Adrenal gland (tissue), 5 donors: ENCODE measurements around the gene SLC12A6.

Source experiments
- POLR2A ChIP-seq, 2 donors: fragments of 450-650 bp; IDR thresholded peaks; one replicate each; pipeline ENCODE4 v1.6.1; 2017; ENCODE audit warnings: antibody characterized with exemption in 2 of 2, mild to moderate bottlenecking in 2 of 2, moderate library complexity in 1 of 2
- TF ChIP-seq, protein P1 (sequence below), 6 experiments: fragments of 450-650 bp in 4 of 6; fragments of 200-600 bp in 2 of 6; sonication (generic) in 1 of 6; IDR thresholded peaks; 1 replicate in 5 of 6; 2 replicates in 1 of 6; pipeline versions ENCODE4 v1.5.1 to v1.8.0; 2016 to 2021; ENCODE audit warnings: antibody characterized with exemption in 6 of 6, mild to moderate bottlenecking in 2 of 6, moderate library complexity in 1 of 6
- donor health status: DM: no; HTN: no; CAD: no.

DNA sequence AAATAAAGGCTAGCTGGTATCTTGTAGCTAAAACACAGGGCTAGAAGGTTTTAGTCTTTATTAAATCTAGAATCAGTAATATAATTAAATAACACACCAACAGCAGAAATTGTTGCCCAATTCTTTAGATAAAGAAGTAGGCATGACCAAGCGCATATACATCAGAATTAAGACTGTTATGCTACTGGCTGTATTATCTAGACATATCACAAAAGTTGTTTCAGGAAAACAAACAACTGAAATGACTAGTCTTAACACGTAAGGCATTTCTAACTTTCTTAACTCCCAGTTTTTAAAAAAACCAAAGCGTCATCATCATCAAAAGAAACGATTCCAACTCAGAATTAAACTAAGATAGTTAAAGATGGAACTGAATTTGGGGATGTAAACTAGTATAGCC, 57.4 kb downstream of the SLC12A6 start:
- TF ChIP-seq, protein P1, sequence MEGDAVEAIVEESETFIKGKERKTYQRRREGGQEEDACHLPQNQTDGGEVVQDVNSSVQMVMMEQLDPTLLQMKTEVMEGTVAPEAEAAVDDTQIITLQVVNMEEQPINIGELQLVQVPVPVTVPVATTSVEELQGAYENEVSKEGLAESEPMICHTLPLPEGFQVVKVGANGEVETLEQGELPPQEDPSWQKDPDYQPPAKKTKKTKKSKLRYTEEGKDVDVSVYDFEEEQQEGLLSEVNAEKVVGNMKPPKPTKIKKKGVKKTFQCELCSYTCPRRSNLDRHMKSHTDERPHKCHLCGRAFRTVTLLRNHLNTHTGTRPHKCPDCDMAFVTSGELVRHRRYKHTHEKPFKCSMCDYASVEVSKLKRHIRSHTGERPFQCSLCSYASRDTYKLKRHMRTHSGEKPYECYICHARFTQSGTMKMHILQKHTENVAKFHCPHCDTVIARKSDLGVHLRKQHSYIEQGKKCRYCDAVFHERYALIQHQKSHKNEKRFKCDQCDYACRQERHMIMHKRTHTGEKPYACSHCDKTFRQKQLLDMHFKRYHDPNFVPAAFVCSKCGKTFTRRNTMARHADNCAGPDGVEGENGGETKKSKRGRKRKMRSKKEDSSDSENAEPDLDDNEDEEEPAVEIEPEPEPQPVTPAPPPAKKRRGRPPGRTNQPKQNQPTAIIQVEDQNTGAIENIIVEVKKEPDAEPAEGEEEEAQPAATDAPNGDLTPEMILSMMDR (IDR thresholded peaks at IDR 0.05): no peak
- TF ChIP-seq POLR2A (IDR thresholded peaks at IDR 0.05): no peak
